Activated effector memory CD4-positive, alpha-beta T cell treated with anti-CD3 and anti-CD28 coated beads, Interleukin-2, amount 50 U/mL, for 16 hours (primary cell): Measurements from ENCODE around the gene ACKR2.

ENCODE experiments used
- DNase-seq: peaks from one replicate; pipeline ENCODE4 v3.0.0-alpha.2; 2020

Gene ACKR2

DNA sequence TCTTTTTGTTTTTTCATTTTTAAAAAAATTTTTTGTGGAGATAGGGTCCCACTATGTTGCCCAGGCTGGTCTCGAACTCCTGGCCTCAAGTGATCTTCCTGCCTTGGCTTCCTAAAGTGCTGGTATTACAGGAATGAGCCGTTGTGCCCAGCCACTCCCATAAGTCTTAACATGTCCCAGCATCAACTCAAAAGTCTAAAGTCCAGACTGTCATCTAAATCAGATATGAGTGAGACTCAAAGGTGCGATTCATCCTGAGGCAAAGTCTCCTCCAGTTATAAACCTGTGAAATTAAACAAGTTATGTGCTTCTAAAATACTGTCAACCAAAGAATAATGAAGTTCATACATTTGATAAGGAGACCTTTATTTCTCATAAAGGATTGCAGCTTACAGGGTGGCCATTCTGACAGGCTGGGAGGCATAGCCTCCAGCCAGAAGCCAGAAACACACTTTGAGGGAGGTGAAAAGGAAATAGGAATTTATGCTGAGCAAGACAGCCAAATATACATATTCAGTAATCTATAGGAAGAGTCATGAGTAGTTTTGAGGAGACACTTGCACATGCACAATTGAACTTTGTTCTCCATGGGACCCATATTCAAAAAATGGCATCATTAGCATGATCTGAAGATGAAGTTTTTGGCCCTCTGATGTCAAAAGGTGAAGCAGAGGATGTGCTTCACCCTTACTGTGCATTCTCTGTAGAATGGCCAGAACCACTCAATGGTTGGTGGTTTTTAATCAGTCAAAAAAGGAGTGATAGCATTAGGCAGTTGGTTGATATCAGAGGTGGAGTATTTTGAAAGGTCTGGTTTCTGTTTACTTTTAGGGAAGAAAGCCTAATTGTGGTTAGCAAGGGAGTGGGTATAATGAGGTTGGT, 85.7 kb downstream of the ACKR2 start:
- no peak for DNase-seq

DNA sequence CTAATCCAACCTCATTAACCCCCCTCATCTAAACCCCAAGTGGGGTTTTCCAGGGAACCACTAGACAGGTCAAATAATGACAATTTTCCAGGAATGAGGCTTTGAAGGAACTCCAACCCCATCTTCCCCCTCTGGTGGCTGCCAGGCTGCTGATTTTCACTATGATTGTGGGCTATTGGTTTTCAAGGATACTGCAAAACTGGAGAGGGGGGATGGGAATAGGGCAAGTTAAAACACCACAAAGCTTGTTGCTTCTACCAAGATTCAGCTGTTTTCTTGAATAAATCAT, 86.3 kb downstream of the ACKR2 start:
- DNase-seq: no peak

DNA sequence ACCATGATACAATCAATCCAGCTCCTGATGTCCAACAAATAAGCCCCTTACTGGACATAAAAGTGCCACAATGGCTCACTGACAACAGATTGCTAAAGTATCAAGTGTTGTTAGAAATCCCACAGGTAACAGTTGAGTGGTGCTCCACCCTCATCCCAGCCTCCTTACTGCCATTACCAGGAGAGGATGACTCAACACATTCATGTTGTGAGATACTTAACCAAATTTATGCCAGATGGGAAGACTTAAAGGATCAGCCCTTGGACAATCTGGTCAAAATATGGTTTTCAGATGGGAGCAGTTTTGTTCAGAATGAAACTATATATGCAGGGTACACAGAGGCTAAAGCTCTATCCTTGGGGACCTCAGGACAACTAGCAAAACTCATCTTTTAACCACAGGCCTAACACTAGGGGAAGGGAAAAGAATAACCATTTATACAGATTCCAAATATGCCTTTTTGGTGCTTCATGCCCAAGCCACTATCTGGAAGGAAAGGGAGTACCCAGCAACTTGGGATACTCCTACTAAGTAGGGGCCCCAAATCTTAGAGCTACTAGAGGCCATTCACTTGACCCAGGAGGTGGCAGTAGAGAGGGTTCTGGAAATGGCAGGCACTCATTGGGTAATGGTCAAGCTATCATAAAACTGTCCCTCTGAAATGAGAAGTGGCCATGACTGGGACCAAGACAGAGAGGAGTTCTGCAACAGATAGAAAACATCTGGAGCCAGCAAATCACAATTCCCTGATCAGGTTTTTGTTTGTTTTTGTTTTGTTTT, 89.8 kb downstream of the ACKR2 start:
- DNase-seq: no peak

DNA sequence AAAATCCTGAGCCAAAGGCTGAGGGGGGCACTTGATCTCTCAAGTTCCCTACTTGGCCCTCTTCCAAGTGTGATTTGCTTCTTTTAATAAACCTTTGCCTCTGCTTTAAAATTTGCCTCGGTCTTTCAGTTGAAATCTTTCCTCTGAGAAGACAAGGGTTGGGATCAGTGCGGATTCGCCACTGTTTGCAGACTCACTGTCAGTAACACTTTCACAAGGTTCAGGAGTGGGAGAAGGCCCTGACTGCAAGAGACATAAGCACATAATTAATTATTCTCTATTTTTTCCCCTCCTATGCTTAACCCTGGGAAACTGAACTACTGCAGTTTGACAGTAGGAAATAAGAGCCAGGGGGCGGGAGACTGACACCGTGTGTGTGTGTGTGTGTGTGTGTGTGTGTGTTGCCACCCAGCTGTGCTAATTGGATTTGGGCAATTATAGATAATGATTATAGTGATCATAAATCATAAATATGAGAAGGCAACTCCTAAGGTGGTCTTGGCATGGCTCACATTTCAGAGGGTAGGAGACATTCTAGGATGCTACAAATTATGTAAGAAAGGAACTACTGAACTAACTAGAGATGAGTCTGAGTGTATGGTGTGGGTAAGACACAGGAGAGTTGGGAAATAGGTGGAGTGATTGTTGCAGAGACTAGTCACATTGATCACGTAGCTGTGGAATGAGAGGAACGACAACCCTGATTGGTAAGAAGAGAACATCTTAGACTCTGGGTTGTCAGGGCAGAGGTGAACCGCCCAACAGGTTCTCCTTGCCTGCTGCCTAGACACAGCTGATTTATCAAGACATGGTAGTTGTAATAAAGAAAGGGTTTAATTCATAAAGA, 91.2 kb downstream of the ACKR2 start:
- DNase-seq: no peak

DNA sequence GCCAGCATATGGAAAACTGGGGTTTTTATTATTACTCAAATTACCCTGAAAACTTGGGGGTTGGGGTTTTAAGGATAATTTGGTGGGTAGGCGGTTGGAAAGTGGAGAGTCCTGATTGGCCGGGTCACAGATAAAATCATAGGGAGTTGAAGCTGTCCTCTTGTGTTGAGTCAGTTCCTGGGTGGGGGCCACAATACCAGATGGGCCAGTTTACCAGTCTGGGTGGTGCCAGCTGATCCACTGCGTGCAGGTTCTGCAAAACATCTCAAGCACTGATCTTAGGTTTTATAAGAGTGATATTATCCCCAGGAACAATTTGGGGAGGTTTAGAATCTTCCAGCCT, 91.8 kb downstream of the ACKR2 start:
- DNase-seq: no peak

GRCh38 chr3:42902257-42902656, 93.0 kb downstream of the ACKR2 start:
- DNase-seq: no peak

DNA sequence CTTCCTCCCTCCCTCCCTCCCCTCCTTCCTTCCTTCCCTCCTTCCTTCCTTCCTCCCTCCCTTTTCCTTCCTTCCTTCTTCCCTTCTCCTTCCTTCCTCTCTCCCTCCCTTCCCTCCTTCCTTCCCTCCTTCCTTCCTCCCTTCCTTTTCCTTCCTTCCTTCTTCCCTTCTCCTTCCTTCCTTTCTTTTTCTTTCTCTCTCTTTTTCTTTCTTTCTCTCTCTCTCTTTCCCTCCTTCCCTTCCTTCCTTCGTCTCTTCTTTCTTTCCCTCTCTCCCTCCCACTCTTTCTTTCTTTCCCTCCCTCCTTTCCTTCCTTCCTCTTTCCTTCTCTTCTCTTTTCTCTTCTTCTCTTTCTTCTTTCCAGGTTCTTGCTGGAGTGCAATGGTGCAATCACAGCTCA, 94.8 kb downstream of the ACKR2 start:
- no peak for DNase-seq

DNA sequence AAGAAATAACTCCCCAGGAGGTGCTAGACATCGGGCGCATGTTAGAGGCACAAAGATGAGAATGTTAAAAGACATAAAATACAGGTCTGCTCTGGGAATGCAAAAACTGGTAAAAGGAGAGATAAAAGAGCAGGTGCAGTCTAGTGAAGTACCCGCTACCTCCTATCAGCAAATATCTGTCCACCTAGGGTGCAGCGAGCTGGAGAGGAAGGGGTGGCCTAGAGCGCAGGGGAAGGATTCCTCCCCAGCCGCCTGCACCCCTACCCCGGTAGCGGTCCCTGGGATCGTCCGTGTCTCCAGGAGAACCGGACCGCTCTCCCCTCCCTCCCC, 96.5 kb downstream of the ACKR2 start:
- no peak for DNase-seq

GRCh38 chr3:42906070-42906847, 97.0 kb downstream of the ACKR2 start, which contains the start of gene ZNF662:
TSS of gene ZNF662 (plus strand) at chr3:42906142. CDS start at chr3:42908115, 1,973 bp downstream.
- peak; percentile 63 for DNase-seq

DNA sequence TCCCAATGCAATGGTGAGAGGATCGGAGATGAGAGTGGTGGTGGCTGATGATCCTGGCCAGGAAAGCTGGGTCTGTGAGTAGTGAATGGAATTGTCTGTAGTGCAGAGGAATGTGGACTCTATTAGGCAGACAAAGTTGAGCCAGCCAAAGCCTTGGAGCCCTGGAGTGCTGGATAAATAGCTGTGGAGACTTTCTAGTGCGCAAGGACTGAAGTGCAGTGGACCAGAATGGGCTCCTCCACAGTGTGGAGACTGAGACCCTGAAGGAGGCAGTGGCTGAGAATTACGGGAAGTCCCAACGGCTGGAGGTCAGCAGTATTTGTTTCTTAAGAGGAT, 97.6 kb downstream of the ACKR2 start:
- DNase-seq: no peak

- DNase-seq: no peak
Measured at GRCh38 chr3:42908675-42909074, 99.4 kb downstream of the ACKR2 start.

DNA sequence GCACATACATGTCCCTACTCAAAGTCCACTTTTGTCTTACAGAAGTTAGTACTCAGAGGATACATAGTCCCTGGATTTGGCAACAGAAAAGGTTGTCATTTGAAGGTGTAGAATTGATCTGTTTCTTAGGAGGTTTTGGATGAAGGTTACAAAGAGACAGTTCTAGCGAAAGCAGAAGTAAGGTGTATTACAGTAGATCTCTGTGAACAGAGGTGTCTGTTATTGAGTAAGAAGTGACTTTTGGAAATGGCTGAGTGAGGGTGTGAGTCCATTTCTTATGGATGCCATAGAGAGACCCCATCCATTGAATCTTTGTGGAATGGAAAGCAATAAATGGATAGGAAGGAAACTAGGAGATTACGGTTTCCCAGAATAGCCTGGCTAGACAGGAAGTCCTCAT, 102.3 kb downstream of the ACKR2 start:
- DNase-seq: no peak

- no peak for DNase-seq
Measured at GRCh38 chr3:42914771-42915515, 105.7 kb downstream of the ACKR2 start.
